ENCODE measurements around the gene ELSPBP1.

The ELSPBP1 gene

GRCh38 chr19:48041877-48042580 is 47.6 kb downstream of the ELSPBP1 start:
- Histone ChIP-seq H3K79me2 (ENCODE audit: insufficient read depth, low read length) (no peaks in the 10 kb centered on the region), H3K9ac (ENCODE audit: low read depth, low read length) (no peak overlapping the region), H2AFZ (ENCODE audit: low read depth, low read length) (no peak overlapping the region), H4K20me1 (ENCODE audit: insufficient read depth, low read length) (no peaks in the 10 kb centered on the region), H3K4me2 (ENCODE audit: insufficient read depth, low read length) (no peak overlapping the region), H3K27ac (ENCODE audit: low read length) (no peak overlapping the region), H3K27me3 (ENCODE audit: insufficient read depth, low read length, poor library complexity) (no peaks in the 10 kb centered on the region), H3K4me1 (ENCODE audit: insufficient read depth, low read length) (no peaks in the 10 kb centered on the region), H3K9me3 (ENCODE audit: insufficient read depth, low read length, severe bottlenecking) (peaks cover 3% of the 10 kb centered on the region), H3K4me3 (ENCODE audit: low read depth in 1 of 2, low read length in 2 of 2) (no peak overlapping the region), H3K36me3 (ENCODE audit: insufficient read depth, low read length) (no peaks in the 10 kb centered on the region)
- ATAC-seq (ENCODE audit: insufficient read depth, low read depth): no peak
- DNase-seq: no peak
- no peak for TF ChIP-seq EZH2 (IDR thresholded peaks at IDR 0.05; ENCODE audit: borderline replicate concordance, low read depth, low read length, severe bottlenecking)
- no peak for TF ChIP-seq CTCF (IDR thresholded peaks at IDR 0.05; ENCODE audit: borderline replicate concordance, extremely low read depth, low read length, poor library complexity, severe bottlenecking)

GRCh38 chr19:48043675-48044258 is 49.3 kb downstream of the ELSPBP1 start, which contains the start of gene CABP5:
TSS of gene CABP5 (minus strand) at chr19:48044079. CDS start at chr19:48043922, 157 bp downstream.
- Histone ChIP-seq H3K4me1 (ENCODE audit: insufficient read depth, low read length) (no peaks in the 10 kb centered on the region), H3K4me3 (ENCODE audit: low read depth in 1 of 2, low read length in 2 of 2) (no peak within 1 kb of the TSS), H3K4me2 (ENCODE audit: insufficient read depth, low read length) (no peak within 1 kb of the TSS), H3K9ac (ENCODE audit: low read depth, low read length) (no peak within 1 kb of the TSS), H2AFZ (ENCODE audit: low read depth, low read length) (no peak within 1 kb of the TSS), H4K20me1 (ENCODE audit: insufficient read depth, low read length) (no peaks in the 10 kb centered on the region), H3K36me3 (ENCODE audit: insufficient read depth, low read length) (no peaks in the 10 kb centered on the region), H3K9me3 (ENCODE audit: insufficient read depth, low read length, severe bottlenecking) (no peaks in the 10 kb centered on the region), H3K27me3 (ENCODE audit: insufficient read depth, low read length, poor library complexity) (no peaks in the 10 kb centered on the region), H3K79me2 (ENCODE audit: insufficient read depth, low read length) (no peaks in the 10 kb centered on the region), H3K27ac (ENCODE audit: low read length) (no peak within 1 kb of the TSS)
- no peak for TF ChIP-seq EZH2 (IDR thresholded peaks at IDR 0.05; ENCODE audit: borderline replicate concordance, low read depth, low read length, severe bottlenecking)
- DNase-seq (no peak), ATAC-seq (ENCODE audit: insufficient read depth, low read depth) (no peak)

DNA sequence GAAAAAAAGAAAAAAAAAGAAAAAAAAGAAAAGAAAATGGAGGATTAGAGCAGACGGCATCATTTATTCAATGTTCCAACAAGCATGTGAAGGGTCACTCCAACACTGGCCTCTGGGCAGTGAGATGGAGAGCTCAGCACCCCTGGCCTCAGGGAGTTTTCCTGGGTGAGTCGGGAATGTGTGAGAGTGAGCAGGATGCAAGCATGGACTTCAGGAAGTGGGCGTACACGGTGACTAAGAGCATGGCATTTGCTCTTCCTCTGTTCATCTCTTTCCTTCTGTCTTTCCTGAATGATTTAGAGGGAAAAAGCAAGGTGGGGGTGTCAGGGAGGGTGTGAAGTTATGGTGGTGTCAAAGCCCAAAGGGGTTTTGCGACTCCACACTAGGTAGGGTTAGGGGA is 50.1 kb downstream of the ELSPBP1 start:
- Histone ChIP-seq H2AFZ (ENCODE audit: low read depth, low read length) (no peak overlapping the region), H3K4me2 (ENCODE audit: insufficient read depth, low read length) (no peak overlapping the region), H3K79me2 (ENCODE audit: insufficient read depth, low read length) (no peaks in the 10 kb centered on the region), H4K20me1 (ENCODE audit: insufficient read depth, low read length) (no peaks in the 10 kb centered on the region), H3K9me3 (ENCODE audit: insufficient read depth, low read length, severe bottlenecking) (no peaks in the 10 kb centered on the region), H3K4me1 (ENCODE audit: insufficient read depth, low read length) (no peaks in the 10 kb centered on the region), H3K27me3 (ENCODE audit: insufficient read depth, low read length, poor library complexity) (no peaks in the 10 kb centered on the region), H3K4me3 (ENCODE audit: low read depth in 1 of 2, low read length in 2 of 2) (no peak overlapping the region), H3K36me3 (ENCODE audit: insufficient read depth, low read length) (no peaks in the 10 kb centered on the region), H3K27ac (ENCODE audit: low read length) (no peak overlapping the region), H3K9ac (ENCODE audit: low read depth, low read length) (no peak overlapping the region)
- no peak for ATAC-seq (ENCODE audit: insufficient read depth, low read depth)
- no peak for DNase-seq
- no peak for TF ChIP-seq EZH2 (IDR thresholded peaks at IDR 0.05; ENCODE audit: borderline replicate concordance, low read depth, low read length, severe bottlenecking)
- TF ChIP-seq CTCF (IDR thresholded peaks at IDR 0.05; ENCODE audit: borderline replicate concordance, extremely low read depth, low read length, poor library complexity, severe bottlenecking): no peak

- Histone ChIP-seq H3K27me3 (ENCODE audit: insufficient read depth, low read length, poor library complexity) (no peaks in the 10 kb centered on the region), H3K27ac (ENCODE audit: low read length) (no peak overlapping the region), H3K79me2 (ENCODE audit: insufficient read depth, low read length) (no peaks in the 10 kb centered on the region), H2AFZ (ENCODE audit: low read depth, low read length) (no peak overlapping the region), H3K9me3 (ENCODE audit: insufficient read depth, low read length, severe bottlenecking) (no peaks in the 10 kb centered on the region), H3K9ac (ENCODE audit: low read depth, low read length) (no peak overlapping the region), H3K4me1 (ENCODE audit: insufficient read depth, low read length) (no peaks in the 10 kb centered on the region), H3K36me3 (ENCODE audit: insufficient read depth, low read length) (no peaks in the 10 kb centered on the region), H3K4me2 (ENCODE audit: insufficient read depth, low read length) (no peak overlapping the region), H4K20me1 (ENCODE audit: insufficient read depth, low read length) (no peaks in the 10 kb centered on the region), H3K4me3 (ENCODE audit: low read depth in 1 of 2, low read length in 2 of 2) (no peak overlapping the region)
- TF ChIP-seq EZH2 (IDR thresholded peaks at IDR 0.05; ENCODE audit: borderline replicate concordance, low read depth, low read length, severe bottlenecking) (no peak), CTCF (IDR thresholded peaks at IDR 0.05; ENCODE audit: borderline replicate concordance, extremely low read depth, low read length, poor library complexity, severe bottlenecking) (no peak)
- DNase-seq: no peak
- ATAC-seq (ENCODE audit: insufficient read depth, low read depth): no peak
Observed at GRCh38 chr19:48051335-48052033, 57.1 kb downstream of the ELSPBP1 start.

All from DND-41 (cell line).